ENCODE measurements around the gene NPB.

Gene NPB

DNA sequence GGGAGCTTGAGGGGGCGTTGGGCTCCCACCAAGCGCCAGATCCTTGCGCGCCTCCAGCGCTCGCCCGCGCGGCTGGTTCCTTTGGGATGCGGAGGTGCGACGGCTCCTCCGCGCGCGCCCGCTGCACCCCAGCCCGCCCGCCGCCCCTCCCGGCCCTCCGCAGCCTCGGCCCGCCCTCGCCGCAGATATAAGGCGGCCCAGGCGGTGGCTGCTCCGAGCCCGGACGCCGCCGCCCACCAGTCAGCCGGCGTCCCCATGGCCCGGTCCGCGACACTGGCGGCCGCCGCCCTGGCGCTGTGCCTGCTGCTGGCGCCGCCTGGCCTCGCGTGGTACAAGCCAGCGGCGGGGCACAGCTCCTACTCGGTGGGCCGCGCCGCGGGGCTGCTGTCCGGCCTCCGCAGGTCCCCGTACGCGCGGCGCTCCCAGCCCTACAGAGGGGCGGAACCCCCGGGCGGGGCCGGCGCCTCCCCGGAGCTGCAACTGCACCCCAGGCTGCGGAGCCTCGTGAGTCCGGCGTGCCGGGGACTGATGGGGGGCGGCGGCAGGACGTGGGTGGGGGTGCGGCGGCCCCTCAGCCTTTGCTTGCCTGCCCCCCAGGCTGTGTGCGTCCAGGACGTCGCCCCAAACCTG is at the start of gene NPB:
NPB (plus strand) TSS at position 216 of the 630 bp plus-strand sequence; CDS start at position 256, 40 bp downstream.
- no peak for DNase-seq (ENCODE audit: extremely low spot score)
- TF ChIP-seq TARDBP (IDR thresholded peaks at IDR 0.05): no peak
- ChIA-PET CTCF (no interaction called here), POLR2A (no interaction called here)

DNA sequence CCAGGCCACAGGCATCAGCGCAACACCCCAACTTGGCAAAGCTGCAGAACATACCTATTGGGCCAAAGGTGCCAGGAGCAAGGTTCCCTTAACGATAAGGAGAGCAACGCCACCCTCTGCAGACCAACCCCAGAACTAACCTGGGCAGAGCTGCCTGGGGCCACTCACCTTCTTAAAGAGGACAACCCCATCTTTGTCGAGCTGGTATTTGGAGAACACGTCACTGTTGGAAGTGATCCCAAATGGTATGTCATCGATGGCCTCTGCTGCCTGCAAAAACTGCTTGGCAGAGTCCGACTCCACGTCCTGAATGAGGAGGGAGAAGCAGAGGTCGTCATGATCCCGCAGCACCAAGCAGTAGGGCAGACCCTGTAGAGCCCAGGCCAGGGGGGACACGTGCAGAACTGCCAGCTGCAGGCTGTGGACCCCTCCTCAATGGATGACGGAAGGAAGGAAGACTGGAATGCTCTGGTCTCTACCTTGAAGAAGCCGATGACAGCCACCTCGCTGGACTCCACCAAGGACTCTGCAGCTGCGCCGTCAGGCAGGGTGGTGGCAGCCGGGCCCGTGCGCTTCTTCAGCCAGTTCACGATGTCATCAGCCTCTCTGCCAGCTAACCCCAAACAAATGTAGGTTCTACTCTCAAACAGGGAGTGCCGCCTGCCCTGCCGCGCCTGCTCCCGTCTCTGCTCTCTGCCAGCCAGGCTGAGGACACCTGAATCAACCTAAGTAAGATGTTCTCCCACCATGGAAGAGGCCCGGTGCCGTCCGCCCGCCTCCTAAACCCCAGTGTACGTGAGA is 46.9 kb upstream of the NPB start:
- no peak for DNase-seq (ENCODE audit: extremely low spot score)
- POLR2A ChIA-PET: interaction anchor here (1.0 to 1.4 kb wide), 2 partner anchors 12 to 22 kb away, joined by 4 read pairs; partner anchors contain the start of gene MCRIP1
- CTCF ChIA-PET: interaction anchor here (0.9 to 1.1 kb wide), 4 partner anchors 17 to 301 kb away, joined by 3 to 4 read pairs (median 3); no protein-coding TSS in a partner anchor
- TF ChIP-seq BHLHE40 (IDR thresholded peaks at IDR 0.05; ENCODE audit: borderline replicate concordance) (no peak), CTBP1 (IDR thresholded peaks at IDR 0.05; ENCODE audit: borderline replicate concordance) (no peak), FOXM1 (IDR thresholded peaks at IDR 0.05; ENCODE audit: borderline replicate concordance) (no peak), NFRKB (IDR thresholded peaks at IDR 0.05) (no peak), ZNF384 (IDR thresholded peaks at IDR 0.05) (no peak), LEF1 (IDR thresholded peaks at IDR 0.05; ENCODE audit: borderline replicate concordance) (no peak), FOXA1 (IDR thresholded peaks at IDR 0.05) (no peak), ARNT (IDR thresholded peaks at IDR 0.05) (no peak), HDGF (IDR thresholded peaks at IDR 0.05; ENCODE audit: borderline replicate concordance) (no peak), SP1 (IDR thresholded peaks at IDR 0.05) (no peak), L3MBTL2 (conservative IDR thresholded peaks at IDR 0.05) (no peak), FOXK2 (IDR thresholded peaks at IDR 0.05) (no peak), SUZ12 (IDR thresholded peaks at IDR 0.05) (no peak), ELF4 (IDR thresholded peaks at IDR 0.05) (no peak), TARDBP (IDR thresholded peaks at IDR 0.05) (no peak)
- TF ChIP-seq, protein P1, sequence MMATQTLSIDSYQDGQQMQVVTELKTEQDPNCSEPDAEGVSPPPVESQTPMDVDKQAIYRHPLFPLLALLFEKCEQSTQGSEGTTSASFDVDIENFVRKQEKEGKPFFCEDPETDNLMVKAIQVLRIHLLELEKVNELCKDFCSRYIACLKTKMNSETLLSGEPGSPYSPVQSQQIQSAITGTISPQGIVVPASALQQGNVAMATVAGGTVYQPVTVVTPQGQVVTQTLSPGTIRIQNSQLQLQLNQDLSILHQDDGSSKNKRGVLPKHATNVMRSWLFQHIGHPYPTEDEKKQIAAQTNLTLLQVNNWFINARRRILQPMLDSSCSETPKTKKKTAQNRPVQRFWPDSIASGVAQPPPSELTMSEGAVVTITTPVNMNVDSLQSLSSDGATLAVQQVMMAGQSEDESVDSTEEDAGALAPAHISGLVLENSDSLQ (IDR thresholded peaks at IDR 0.05): no peak

DNA sequence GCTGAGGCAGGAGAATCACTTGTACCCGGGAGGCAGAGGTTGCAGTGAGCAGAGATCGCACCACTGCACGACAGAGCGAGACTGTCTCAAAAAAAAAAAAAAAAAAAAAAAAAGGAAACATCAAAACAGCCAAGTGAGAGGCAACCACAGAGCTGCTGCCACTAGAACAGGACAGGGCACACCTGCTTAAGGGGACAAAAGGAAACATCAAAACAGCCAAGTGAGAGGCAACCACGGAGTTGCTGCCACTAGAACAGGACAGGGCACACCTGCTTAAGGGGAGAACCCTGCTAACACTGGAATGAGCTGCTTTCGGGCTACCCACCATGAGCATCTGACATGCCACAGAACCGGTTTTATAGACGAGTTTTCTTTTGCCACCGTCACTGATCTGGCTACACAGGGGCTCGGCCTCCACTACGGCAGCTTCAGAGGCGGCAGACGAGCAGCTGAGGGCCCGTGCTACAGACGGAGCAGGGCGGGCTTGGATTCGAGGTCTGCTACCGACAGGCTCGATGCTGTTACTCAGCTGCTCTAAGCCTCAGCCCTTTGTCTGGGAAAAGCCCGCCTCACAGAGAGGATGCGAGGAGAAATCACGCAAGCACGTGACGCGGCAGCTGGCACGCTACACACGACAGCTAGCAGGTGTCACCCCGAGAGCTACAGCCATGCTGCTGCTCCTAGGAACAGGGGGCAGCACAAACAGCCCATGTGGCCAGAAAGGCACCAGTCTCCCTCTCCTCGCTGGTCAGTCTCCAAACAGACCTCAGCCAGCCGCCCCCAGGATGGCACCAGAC is 43.7 kb upstream of the NPB start:
- CTCF ChIA-PET: no interaction called here
- DNase-seq (ENCODE audit: extremely low spot score): no peak
- TF ChIP-seq L3MBTL2 (conservative IDR thresholded peaks at IDR 0.05) (no peak), TARDBP (IDR thresholded peaks at IDR 0.05) (no peak), FOXM1 (IDR thresholded peaks at IDR 0.05; ENCODE audit: borderline replicate concordance) (no peak), ZNF384 (IDR thresholded peaks at IDR 0.05) (no peak), BHLHE40 (IDR thresholded peaks at IDR 0.05; ENCODE audit: borderline replicate concordance) (no peak), NFRKB (IDR thresholded peaks at IDR 0.05) (no peak), CTBP1 (IDR thresholded peaks at IDR 0.05; ENCODE audit: borderline replicate concordance) (no peak), SP1 (IDR thresholded peaks at IDR 0.05) (no peak), FOXA1 (IDR thresholded peaks at IDR 0.05) (no peak)
- TF ChIP-seq, protein P1 (IDR thresholded peaks at IDR 0.05): no peak
- POLR2A ChIA-PET: interaction anchor here (1.4 kb wide), 1 partner anchor 9 kb away, joined by 4 read pairs; no protein-coding TSS in a partner anchor

DNA sequence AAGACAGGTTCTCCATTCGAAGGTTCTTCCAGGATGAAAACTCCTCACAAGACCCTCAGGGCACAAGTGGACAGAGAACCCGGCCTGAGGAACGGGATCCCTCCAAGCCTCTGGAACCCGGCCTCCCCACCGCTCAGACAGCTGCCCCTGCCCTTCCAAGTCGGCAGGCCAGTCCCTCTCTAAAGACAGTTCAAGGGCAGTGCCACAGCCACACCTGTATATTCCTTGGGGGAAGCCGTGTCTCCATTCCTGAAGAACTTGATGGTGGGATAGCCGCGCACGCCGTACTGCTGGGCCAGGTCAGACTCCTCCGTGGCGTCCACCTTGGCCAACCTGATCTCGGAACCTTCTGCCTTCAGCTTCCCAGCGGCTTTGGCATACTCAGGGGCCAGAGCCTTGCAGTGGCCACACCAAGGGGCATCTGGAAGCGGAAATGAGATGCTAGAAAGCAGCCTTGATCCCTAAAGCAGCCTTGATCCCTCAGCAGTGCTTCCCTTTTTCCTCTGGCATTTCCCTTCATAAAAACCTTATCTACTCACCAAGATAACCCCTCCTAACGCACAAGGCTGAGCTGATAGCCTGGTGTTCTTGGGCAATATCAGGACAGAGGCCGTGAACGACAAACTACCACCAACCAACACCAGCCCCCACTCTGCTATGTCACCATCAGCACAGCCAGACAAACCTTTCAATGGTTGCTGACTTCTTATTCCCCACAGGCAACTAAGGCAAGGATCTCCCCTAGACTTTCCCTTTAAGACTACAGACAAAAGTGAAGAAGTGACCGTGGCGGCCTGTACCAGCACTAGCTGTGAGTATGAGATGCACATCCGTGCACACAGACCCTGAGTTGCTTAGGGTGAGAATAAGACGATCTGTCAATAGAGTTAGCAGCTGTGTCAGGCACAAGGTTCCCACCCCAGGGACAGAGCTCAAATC is 42.8 kb upstream of the NPB start:
- POLR2A ChIA-PET: interaction anchor here (0.6 to 1.4 kb wide), 9 partner anchors 8 to 164 kb away, joined by 3 to 9 read pairs (median 3); partner anchors contain the start of genes CENPX, LRRC45, MCRIP1 and MRPL12
- no peak for DNase-seq (ENCODE audit: extremely low spot score)
- TF ChIP-seq ARNT (IDR thresholded peaks at IDR 0.05): no peak
- TF ChIP-seq ZNF384 (IDR thresholded peaks at IDR 0.05): no peak
- no peak for TF ChIP-seq FOXK2 (IDR thresholded peaks at IDR 0.05)
- TF ChIP-seq HDGF (IDR thresholded peaks at IDR 0.05; ENCODE audit: borderline replicate concordance): no peak
- TF ChIP-seq, protein P1 (IDR thresholded peaks at IDR 0.05): no peak
- TF ChIP-seq FOXM1 (IDR thresholded peaks at IDR 0.05; ENCODE audit: borderline replicate concordance): no peak
- TF ChIP-seq SUZ12 (IDR thresholded peaks at IDR 0.05): no peak
- TF ChIP-seq BHLHE40 (IDR thresholded peaks at IDR 0.05; ENCODE audit: borderline replicate concordance): no peak
- CTCF ChIA-PET: no interaction called here
